GM12875 (cell line): ENCODE data around the gene MMS22L.

Source experiments
- H3K4me3 ChIP-seq: one replicate; pipeline ENCODE4 v1.5.1; 2011; ENCODE audit warnings: low read depth, low read length, control low read depth
- TF ChIP-seq, protein P1 (sequence below): IDR thresholded peaks from 2 replicates; pipeline ENCODE4 v1.5.1; 2011; ENCODE audit warnings: low read depth, mild to moderate bottlenecking, control low read depth, inconsistent platforms, low read length, moderate library complexity, borderline replicate concordance; ENCODE audit not compliant: insufficient read depth

MMS22L gene

GRCh38 chr6:97306544-97307320 lies 23.7 kb upstream of the MMS22L start:
- H3K4me3 ChIP-seq: no peak overlapping the region
- TF ChIP-seq, protein P1, sequence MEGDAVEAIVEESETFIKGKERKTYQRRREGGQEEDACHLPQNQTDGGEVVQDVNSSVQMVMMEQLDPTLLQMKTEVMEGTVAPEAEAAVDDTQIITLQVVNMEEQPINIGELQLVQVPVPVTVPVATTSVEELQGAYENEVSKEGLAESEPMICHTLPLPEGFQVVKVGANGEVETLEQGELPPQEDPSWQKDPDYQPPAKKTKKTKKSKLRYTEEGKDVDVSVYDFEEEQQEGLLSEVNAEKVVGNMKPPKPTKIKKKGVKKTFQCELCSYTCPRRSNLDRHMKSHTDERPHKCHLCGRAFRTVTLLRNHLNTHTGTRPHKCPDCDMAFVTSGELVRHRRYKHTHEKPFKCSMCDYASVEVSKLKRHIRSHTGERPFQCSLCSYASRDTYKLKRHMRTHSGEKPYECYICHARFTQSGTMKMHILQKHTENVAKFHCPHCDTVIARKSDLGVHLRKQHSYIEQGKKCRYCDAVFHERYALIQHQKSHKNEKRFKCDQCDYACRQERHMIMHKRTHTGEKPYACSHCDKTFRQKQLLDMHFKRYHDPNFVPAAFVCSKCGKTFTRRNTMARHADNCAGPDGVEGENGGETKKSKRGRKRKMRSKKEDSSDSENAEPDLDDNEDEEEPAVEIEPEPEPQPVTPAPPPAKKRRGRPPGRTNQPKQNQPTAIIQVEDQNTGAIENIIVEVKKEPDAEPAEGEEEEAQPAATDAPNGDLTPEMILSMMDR: no peak

DNA sequence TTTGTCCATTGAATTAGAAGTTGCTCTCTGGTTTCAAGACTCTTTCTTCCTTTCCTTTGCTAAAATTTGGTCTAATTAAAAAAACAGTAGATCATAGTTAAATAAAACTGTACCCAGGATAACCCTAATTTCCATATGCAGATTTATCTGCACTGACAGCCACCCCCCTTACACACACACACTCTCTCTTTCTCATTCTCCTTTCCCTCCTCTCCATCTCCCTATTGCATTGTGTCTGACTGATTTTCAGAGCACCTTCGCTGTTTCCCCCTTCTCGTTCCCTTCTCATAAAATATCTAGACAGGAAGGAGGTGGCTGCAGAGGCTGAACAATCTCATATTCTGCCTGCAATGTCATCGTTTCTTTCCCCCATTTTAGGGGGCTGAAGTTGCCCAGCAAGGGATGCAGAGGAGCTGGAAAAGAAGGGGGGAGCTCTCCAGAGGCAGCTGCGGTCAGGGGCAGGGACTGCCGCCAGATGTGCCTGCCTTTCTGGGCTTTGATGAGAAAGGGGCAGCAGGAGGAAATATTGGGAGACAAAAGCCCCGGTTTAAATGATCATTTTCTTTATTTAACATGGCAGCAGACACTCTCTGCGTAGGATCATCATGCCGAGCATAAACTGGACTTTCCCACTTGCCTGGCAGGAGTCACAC lies 22.5 kb upstream of the MMS22L start:
- no peak overlapping the region for H3K4me3 ChIP-seq
- TF ChIP-seq, protein P1: no peak

- TF ChIP-seq, protein P1: no peak
- no peak overlapping the region for H3K4me3 ChIP-seq
Observed at GRCh38 chr6:97304701-97305100, 21.7 kb upstream of the MMS22L start.

DNA sequence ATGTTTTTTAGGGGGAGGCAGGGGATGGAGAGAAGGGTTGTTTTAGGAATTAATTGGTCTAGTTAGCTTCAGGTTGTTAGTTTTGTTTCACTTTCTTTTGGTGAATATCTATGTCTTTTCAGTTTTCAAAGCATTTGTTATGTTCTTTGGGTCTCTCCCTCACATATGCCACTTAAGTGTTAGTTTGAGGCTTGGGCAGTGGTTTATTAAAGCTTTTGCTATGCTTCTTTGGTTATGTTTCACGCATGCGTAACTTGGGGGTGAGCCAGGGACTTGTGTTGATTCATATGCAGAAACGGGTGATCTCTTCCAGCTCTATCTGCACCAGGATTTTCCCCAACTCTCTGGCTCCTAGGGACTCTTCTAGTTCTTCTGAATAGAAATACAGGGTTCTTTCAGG lies 11.4 kb upstream of the MMS22L start:
- TF ChIP-seq, protein P1: no peak
- no peak overlapping the region for H3K4me3 ChIP-seq

GRCh38 chr6:97293198-97293696 lies 10.2 kb upstream of the MMS22L start:
- TF ChIP-seq, protein P1: no peak
- H3K4me3 ChIP-seq: no peak overlapping the region

- H3K4me3 ChIP-seq: no peak overlapping the region
- TF ChIP-seq, protein P1: no peak
Observed at GRCh38 chr6:97292671-97293070, 9.7 kb upstream of the MMS22L start.
